Keratinocyte (primary cell): Measurements from ENCODE around the gene SLC39A8. TPM values are rescaled to one million over a fixed set of nuclear protein-coding genes. Genes with fewer than 3 reads are reported as not detected.
A peak's percentile ranks its signal among the peaks of the same experiment; 100 is the strongest.

ENCODE experiments used
- DNase-seq: peaks from one replicate; pipeline ENCODE4 v3.0.0-alpha.2; 2011; ENCODE audit warnings: low read depth, missing footprints, low spot score
- FAIRE-seq: peaks from 2 replicates; lab custom pipeline; 2011; peaks lifted over from hg19 to GRCh38; lab: Jason Lieb, UNC
- H2AFZ ChIP-seq: 2 replicates; pipeline ENCODE4 v1.6.0; 2012; ENCODE audit warnings: low read length, control low read depth, inconsistent platforms; ENCODE audit not compliant: control insufficient read depth
- H3K27ac ChIP-seq: 2 replicates; pipeline ENCODE4 v1.5.1; 2011; ENCODE audit warnings: low read length; ENCODE audit not compliant: control insufficient read depth, insufficient read depth
- H3K27me3 ChIP-seq: 3 replicates; pipeline ENCODE4 v1.6.0; 2011; ENCODE audit warnings: low read length; ENCODE audit not compliant: control insufficient read depth, insufficient read depth; ENCODE audit errors: extremely low read depth
- H3K36me3 ChIP-seq, 2 experiments: 2 replicates in 1 of 2; 3 replicates in 1 of 2; pipeline ENCODE4 v1.5.1; 2011; ENCODE audit warnings: low read length in 2 of 2, mild to moderate bottlenecking in 1 of 2; ENCODE audit not compliant: control insufficient read depth in 2 of 2, insufficient read depth in 2 of 2; ENCODE audit errors: extremely low read depth in 1 of 2
- H3K4me1 ChIP-seq: 3 replicates; pipeline ENCODE4 v1.5.1; 2011; ENCODE audit warnings: low read length; ENCODE audit not compliant: control insufficient read depth, insufficient read depth; ENCODE audit errors: extremely low read depth
- H3K4me2 ChIP-seq: 3 replicates; pipeline ENCODE4 v1.6.0; 2011; ENCODE audit warnings: low read depth, low read length; ENCODE audit not compliant: control insufficient read depth, insufficient read depth; ENCODE audit errors: extremely low read depth
- H3K4me3 ChIP-seq, 3 experiments: fragments of 200-600 bp in 1 of 3; sonication (generic) in 1 of 3; 2 replicates in 2 of 3; 3 replicates in 1 of 3; pipeline ENCODE4 v1.5.1; 2011 to 2016; ENCODE audit warnings: low read length in 3 of 3, mild to moderate bottlenecking in 3 of 3, control low read depth in 2 of 3, inconsistent platforms in 1 of 3, low read depth in 1 of 3, mixed read lengths in 1 of 3, mixed run types in 1 of 3, moderate library complexity in 1 of 3; ENCODE audit not compliant: control insufficient read depth in 2 of 3, insufficient read depth in 2 of 3; ENCODE audit errors: extremely low read depth in 1 of 3
- H3K79me2 ChIP-seq: 2 replicates; pipeline ENCODE4 v1.6.0; 2012; ENCODE audit warnings: low read length; ENCODE audit not compliant: control insufficient read depth, insufficient read depth
- H3K9ac ChIP-seq: 3 replicates; pipeline ENCODE4 v1.6.0; 2011; ENCODE audit warnings: low read length; ENCODE audit not compliant: control insufficient read depth, insufficient read depth; ENCODE audit errors: extremely low read depth
- H3K9me1 ChIP-seq: 3 replicates; pipeline ENCODE4 v1.6.0; 2011; ENCODE audit warnings: low read length; ENCODE audit not compliant: control insufficient read depth, insufficient read depth; ENCODE audit errors: extremely low read depth
- H3K9me3 ChIP-seq: 2 replicates; pipeline ENCODE4 v1.5.1; 2012; ENCODE audit warnings: low read depth, low read length; ENCODE audit not compliant: control insufficient read depth
- H4K20me1 ChIP-seq: 3 replicates; pipeline ENCODE4 v1.6.0; 2011; ENCODE audit warnings: low read length; ENCODE audit not compliant: control insufficient read depth, insufficient read depth; ENCODE audit errors: extremely low read depth
- EZH2 ChIP-seq: IDR thresholded peaks from one replicate; pipeline ENCODE4 v1.6.1; 2012; ENCODE audit warnings: inconsistent platforms, mild to moderate bottlenecking, low read length, moderate library complexity
- dilution Hi-C: fragments of 300-500 bp; cut with MboI; formaldehyde crosslinking; loops from one replicate; pipeline ENCODE4 v1.7.0; 2020; ENCODE audit warnings: low sequenced_read_pairs; ENCODE audit not compliant: extremely low pct_ligation_motif_present
- polyA plus RNA-seq, 5 experiments: library from polyadenylated mRNA; depleted of rRNA in 3 of 5; stranded (reverse) in 3 of 5; stranded (forward) in 1 of 5; unstranded in 1 of 5; fragments of >200 nt; gene quantifications; 1 replicate in 1 of 5; 2 replicates in 3 of 5; 3 replicates in 1 of 5; pipeline versions ENCODE4 v1.2.1 to v1.2.3, GENCODE V29; 2011 to 2012; ENCODE audit warnings: missing spikeins in 2 of 5, low read depth in 1 of 5, low replicate concordance in 1 of 5
- TF ChIP-seq, protein P1 (sequence below), 3 experiments: IDR thresholded peaks in 1 of 3; conservative IDR thresholded peaks in 1 of 3; optimal IDR thresholded peaks in 1 of 3; 2 replicates in 2 of 3; 3 replicates in 1 of 3; pipeline versions ENCODE3 to v1.5.1; 2011; ENCODE audit warnings: low read length in 3 of 3, mild to moderate bottlenecking in 3 of 3, moderate library complexity in 2 of 3, control low read depth in 1 of 3, inconsistent platforms in 1 of 3; ENCODE audit not compliant: insufficient read depth in 2 of 3; ENCODE audit errors: extremely low read depth in 1 of 3

The SLC39A8 gene
- polyA plus RNA-seq, 1 donor (not counting 4 experiments of a cell fraction or from before 2014, with no cell fraction given), result 7.5 TPM

DNA sequence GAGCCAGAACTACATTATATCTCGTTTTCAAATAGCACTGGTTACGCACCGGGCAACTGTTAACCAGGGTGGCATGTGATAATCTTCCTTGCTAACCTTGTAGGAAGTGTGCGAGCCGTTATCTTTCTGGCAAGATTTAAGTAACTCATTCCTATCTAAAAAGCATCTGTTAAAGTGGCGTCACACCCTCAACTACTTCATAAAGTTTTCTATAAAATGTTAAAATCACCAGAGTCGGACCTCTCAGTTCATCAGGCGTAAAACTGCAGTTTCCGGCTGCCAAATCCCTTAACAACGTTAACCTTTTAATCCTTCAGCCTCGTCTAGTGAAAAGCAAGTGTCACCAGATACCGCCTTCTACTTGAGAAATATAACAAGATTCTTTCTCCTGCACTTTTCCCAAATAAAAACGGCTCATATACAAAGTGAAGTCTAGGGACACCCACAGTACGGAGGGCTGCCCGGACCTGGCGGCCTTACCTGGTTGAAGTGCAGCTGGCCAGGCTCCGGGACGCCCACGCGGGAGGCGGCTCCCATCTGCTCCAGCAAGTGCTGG lies 1.2 kb downstream of the SLC39A8 start:
- Histone ChIP-seq H3K9me3 (no peaks in the 10 kb centered on the region), H3K27me3 (no peaks in the 10 kb centered on the region), H3K4me1 (peaks cover 15% of the 10 kb centered on the region), H2AFZ (peak overlapping the region; percentile 99), H3K79me2 (no peaks in the 10 kb centered on the region), H4K20me1 (no peaks in the 10 kb centered on the region), H3K9ac (peak overlapping the region; percentile 79), H3K4me3 (peak overlapping the region; percentile 38 to 88 (median 78)), H3K4me2 (peak overlapping the region; percentile 98), H3K9me1 (peaks cover 2% of the 10 kb centered on the region), H3K36me3 (no peaks in the 10 kb centered on the region), H3K27ac (peak overlapping the region; percentile 57)
- FAIRE-seq, result peak; percentile 17
- TF ChIP-seq, protein P1, sequence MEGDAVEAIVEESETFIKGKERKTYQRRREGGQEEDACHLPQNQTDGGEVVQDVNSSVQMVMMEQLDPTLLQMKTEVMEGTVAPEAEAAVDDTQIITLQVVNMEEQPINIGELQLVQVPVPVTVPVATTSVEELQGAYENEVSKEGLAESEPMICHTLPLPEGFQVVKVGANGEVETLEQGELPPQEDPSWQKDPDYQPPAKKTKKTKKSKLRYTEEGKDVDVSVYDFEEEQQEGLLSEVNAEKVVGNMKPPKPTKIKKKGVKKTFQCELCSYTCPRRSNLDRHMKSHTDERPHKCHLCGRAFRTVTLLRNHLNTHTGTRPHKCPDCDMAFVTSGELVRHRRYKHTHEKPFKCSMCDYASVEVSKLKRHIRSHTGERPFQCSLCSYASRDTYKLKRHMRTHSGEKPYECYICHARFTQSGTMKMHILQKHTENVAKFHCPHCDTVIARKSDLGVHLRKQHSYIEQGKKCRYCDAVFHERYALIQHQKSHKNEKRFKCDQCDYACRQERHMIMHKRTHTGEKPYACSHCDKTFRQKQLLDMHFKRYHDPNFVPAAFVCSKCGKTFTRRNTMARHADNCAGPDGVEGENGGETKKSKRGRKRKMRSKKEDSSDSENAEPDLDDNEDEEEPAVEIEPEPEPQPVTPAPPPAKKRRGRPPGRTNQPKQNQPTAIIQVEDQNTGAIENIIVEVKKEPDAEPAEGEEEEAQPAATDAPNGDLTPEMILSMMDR (optimal IDR thresholded peaks at IDR 0.05 in 1 of 3, IDR thresholded peaks at IDR 0.05 in 1 of 3, conservative IDR thresholded peaks at IDR 0.05 in 1 of 3; ENCODE audit: extremely low read depth in 1 of 3, insufficient read depth in 2 of 3, low read length in 3 of 3), result no peak
- DNase-seq, result no peak
- dilution Hi-C loops, result no loop called here

DNA sequence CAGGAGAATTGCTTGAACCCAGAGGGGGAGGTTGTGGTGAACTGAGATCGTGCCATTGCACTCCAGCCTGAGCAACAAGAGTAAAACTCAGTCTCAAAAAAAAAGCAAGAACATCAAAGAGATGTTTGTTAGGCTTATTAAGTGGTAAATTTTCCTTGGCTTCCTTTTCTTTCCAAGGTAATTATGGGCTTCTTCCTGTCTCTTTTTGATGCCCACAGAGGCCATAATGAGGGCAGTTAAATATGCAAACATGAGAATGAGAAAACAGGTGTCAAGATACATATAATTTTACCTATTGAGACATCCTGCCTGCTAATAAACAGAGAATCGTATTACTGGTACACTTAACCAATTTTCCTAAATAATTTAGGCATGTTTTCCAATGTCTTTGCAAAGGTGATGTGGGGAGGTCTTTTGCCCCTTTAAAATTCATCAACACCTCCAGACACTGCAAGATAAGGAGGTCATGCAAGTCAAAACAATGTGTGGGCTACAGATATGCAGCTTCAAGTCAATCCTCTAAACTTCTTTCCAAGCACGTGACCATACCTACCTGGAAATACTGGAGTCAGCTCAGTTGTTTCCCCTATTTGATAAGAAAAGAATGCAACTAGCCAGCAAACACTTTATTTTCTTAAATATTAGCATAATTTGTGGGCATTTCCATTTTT lies 2.7 kb downstream of the SLC39A8 start:
- Histone ChIP-seq H3K9me1 (peaks cover 2% of the 10 kb centered on the region), H3K4me3 (no peak overlapping the region), H3K9ac (no peak overlapping the region), H4K20me1 (no peaks in the 10 kb centered on the region), H3K4me1 (peaks cover 15% of the 10 kb centered on the region), H3K4me2 (no peak overlapping the region), H3K27ac (no peak overlapping the region), H3K9me3 (no peaks in the 10 kb centered on the region), H2AFZ (no peak overlapping the region), H3K79me2 (no peaks in the 10 kb centered on the region), H3K36me3 (no peaks in the 10 kb centered on the region), H3K27me3 (no peaks in the 10 kb centered on the region)
- dilution Hi-C loops, result no loop called here
- TF ChIP-seq, protein P1 (optimal IDR thresholded peaks at IDR 0.05 in 1 of 3, IDR thresholded peaks at IDR 0.05 in 1 of 3, conservative IDR thresholded peaks at IDR 0.05 in 1 of 3; ENCODE audit: extremely low read depth in 1 of 3, insufficient read depth in 2 of 3, low read length in 3 of 3), result no peak
- TF ChIP-seq EZH2, result no peak
- FAIRE-seq (no peak), DNase-seq (no peak)
